GM23338 (cell line): Measurements from ENCODE around the gene KIRREL3.

ENCODE experiments used
- CTCF ChIP-seq, 2 experiments: fragments of 200-600 bp in 1 of 2; sonication (generic) in 1 of 2; conservative IDR thresholded peaks; 2 replicates each; pipeline versions ENCODE4 v1.5.1 to v1.6.1; 2016 to 2017; ENCODE audit warnings: antibody characterized with exemption in 2 of 2, low read depth in 2 of 2, mild to moderate bottlenecking in 2 of 2, moderate library complexity in 1 of 2
- REST ChIP-seq: IDR thresholded peaks from one replicate; pipeline ENCODE4 v1.6.1; 2018; ENCODE audit warnings: antibody characterized with exemption; ENCODE audit not compliant: unreplicated experiment
- ZNF114 ChIP-seq: fragments of 250-450 bp; sonication (Bioruptor Pico); IDR thresholded peaks from 2 replicates; pipeline ENCODE4 v1.5.0; 2020; ENCODE audit warnings: mild to moderate bottlenecking, moderate library complexity

- TF ChIP-seq CTCF (conservative IDR thresholded peaks at IDR 0.05; ENCODE audit: low read depth in 2 of 2): peak; percentile 90 to 92
- no peak for TF ChIP-seq REST
- no peak for TF ChIP-seq ZNF114 (CRISPR knock-in tag)
Measured at GRCh38 chr11:126480410-126481302, 519.9 kb downstream of the KIRREL3 start.
